NCI-H2107 (cell line): ENCODE data around the gene PFN2.

Source experiments
- DNase-seq: peaks from one replicate; lab custom pipeline; 2025; lab: John Stamatoyannopoulos, UW

Gene PFN2

DNA sequence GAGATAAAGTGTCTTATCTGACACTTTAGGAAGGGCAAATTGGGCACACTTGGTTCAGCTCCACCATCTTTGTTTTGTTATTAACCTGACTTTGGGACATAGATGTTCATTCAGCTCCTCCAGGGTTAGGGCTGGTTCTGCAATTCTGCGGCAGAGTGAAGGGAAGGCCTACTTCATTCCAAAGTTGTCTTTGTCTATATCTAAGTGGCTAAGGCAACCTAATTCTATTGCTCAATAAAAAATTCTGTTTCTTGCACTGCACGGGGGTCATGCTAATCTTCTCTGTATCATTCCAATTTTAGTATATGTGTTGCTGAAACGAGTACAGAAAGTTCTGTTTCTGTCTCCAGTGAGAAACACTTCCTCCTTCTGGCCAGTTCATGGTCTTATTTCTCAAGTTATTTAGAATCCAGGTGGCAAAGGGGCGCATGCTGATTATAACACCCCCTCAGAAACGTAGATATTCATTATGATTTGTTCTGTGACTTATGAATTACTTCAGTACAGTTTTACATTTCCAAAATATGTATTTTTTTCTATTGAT, 53.5 kb downstream of the PFN2 start:
- no peak for DNase-seq
